ENCODE measurements around the gene PARD3.
A peak's percentile ranks its signal among the peaks of the same experiment; 100 is the strongest.

The PARD3 gene

GRCh38 chr10:34627741-34628140 lies 187.4 kb downstream of the PARD3 start:
- no peak overlapping the region for H3K4me3 ChIP-seq (ENCODE audit: low read depth, low read length)
- no peak for DNase-seq (ENCODE audit: low read depth)
- no peak for TF ChIP-seq CTCF (IDR thresholded peaks at IDR 0.05; ENCODE audit: control insufficient read depth, extremely low read depth, insufficient read depth)

GRCh38 chr10:34627331-34627730 lies 187.8 kb downstream of the PARD3 start:
- no peak overlapping the region for H3K4me3 ChIP-seq (ENCODE audit: low read depth, low read length)
- no peak for DNase-seq (ENCODE audit: low read depth)
- TF ChIP-seq CTCF (IDR thresholded peaks at IDR 0.05; ENCODE audit: control insufficient read depth, extremely low read depth, insufficient read depth), result no peak

- peak; percentile 60 for DNase-seq (ENCODE audit: low read depth)
- no peak for TF ChIP-seq CTCF (IDR thresholded peaks at IDR 0.05; ENCODE audit: control insufficient read depth, extremely low read depth, insufficient read depth)
- H3K4me3 ChIP-seq (ENCODE audit: low read depth, low read length), result no peak overlapping the region
Measured at GRCh38 chr10:34626158-34626880, 188.8 kb downstream of the PARD3 start.

- no peak for TF ChIP-seq CTCF (IDR thresholded peaks at IDR 0.05; ENCODE audit: control insufficient read depth, extremely low read depth, insufficient read depth)
- no peak for DNase-seq (ENCODE audit: low read depth)
Measured at GRCh38 chr10:34624323-34625153, 190.6 kb downstream of the PARD3 start.

GRCh38 chr10:34622945-34623344 lies 192.2 kb downstream of the PARD3 start:
- no peak for DNase-seq (ENCODE audit: low read depth)
- H3K4me3 ChIP-seq (ENCODE audit: low read depth, low read length), result no peak overlapping the region
- no peak for TF ChIP-seq CTCF (IDR thresholded peaks at IDR 0.05; ENCODE audit: control insufficient read depth, extremely low read depth, insufficient read depth)

More at GRCh38 chr10:34624323-34625153, 190.6 kb downstream of the PARD3 start:
- no peak overlapping the region for H3K4me3 ChIP-seq (ENCODE audit: low read depth, low read length)

- TF ChIP-seq CTCF (IDR thresholded peaks at IDR 0.05; ENCODE audit: control insufficient read depth, extremely low read depth, insufficient read depth), result no peak
- no peak for DNase-seq (ENCODE audit: low read depth)
- H3K4me3 ChIP-seq (ENCODE audit: low read depth, low read length), result no peak overlapping the region
Measured at GRCh38 chr10:34618611-34619010, 196.5 kb downstream of the PARD3 start.
